Cardiac muscle cell (in vitro differentiated cells and primary cell): ENCODE results near the gene SLPI. TPM values are rescaled to one million over a fixed set of nuclear protein-coding genes. Genes with fewer than 3 reads are reported as not detected.

Source experiments
- DNase-seq, 2 donors: peaks; one replicate each; pipeline versions ENCODE4 v3.0.0 to v3.0.0-alpha.2; 2010 to 2017; ENCODE audit warnings: low read depth in 1 of 2, low spot score in 1 of 2
- H3K27ac ChIP-seq: fragments of 200-600 bp; sonication (generic); 2 replicates; pipeline ENCODE4 v1.5.1; 2016
- H3K27me3 ChIP-seq: fragments of 200-600 bp; sonication (generic); 2 replicates; pipeline ENCODE4 v1.6.0; 2016; ENCODE audit warnings: control low read depth
- H3K36me3 ChIP-seq: fragments of 200-600 bp; sonication (generic); 2 replicates; pipeline ENCODE4 v1.5.1; 2016; ENCODE audit warnings: control low read depth
- H3K4me1 ChIP-seq: fragments of 200-600 bp; sonication (generic); 2 replicates; pipeline ENCODE4 v1.8.1; 2017; ENCODE audit warnings: low read depth, mild to moderate bottlenecking, mixed run types
- H3K4me3 ChIP-seq: fragments of 200-600 bp; sonication (generic); 2 replicates; pipeline ENCODE4 v1.5.1; 2016; ENCODE audit warnings: mild to moderate bottlenecking
- H3K9me3 ChIP-seq: fragments of 200-600 bp; sonication (generic); 2 replicates; pipeline ENCODE4 v1.5.1; 2017; ENCODE audit warnings: low read depth, mild to moderate bottlenecking, control low read depth
- CTCF ChIP-seq: IDR thresholded peaks from 2 replicates; pipeline ENCODE4 v1.5.1; 2012; ENCODE audit warnings: low read depth, mild to moderate bottlenecking, low read length
- polyA plus RNA-seq: library from polyadenylated mRNA; unstranded; fragments of >200 nt; fragmentation: Nextera tagmentation; extraction: Ambion mirVana; gene quantifications from 2 replicates; pipeline ENCODE4 v1.2.1, GENCODE V29; 2016
- total RNA-seq: library from RNA; depleted of rRNA; stranded (reverse); fragments of >200 nt; gene quantifications from 2 replicates; pipeline ENCODE4 v1.2.3, GENCODE V29; 2016

SLPI gene, protein sequence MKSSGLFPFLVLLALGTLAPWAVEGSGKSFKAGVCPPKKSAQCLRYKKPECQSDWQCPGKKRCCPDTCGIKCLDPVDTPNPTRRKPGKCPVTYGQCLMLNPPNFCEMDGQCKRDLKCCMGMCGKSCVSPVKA
- total RNA-seq: not detected in 2 replicates
- polyA plus RNA-seq: 6.0 TPM in 1 of 2 replicates, not detected in the other

- peak in 1 of 2 donors; percentile 84 for DNase-seq
- Histone ChIP-seq H3K36me3 (no peaks in the 10 kb centered on the region), H3K4me1 (no peaks in the 10 kb centered on the region), H3K9me3 (no peaks in the 10 kb centered on the region), H3K4me3 (no peak within 1 kb of the TSS), H3K27me3 (no peaks in the 10 kb centered on the region), H3K27ac (no peak within 1 kb of the TSS)
- no peak for TF ChIP-seq CTCF
Observed at GRCh38 chr20:45254383-45255262, at the start of gene SLPI. TSS of gene SLPI (minus strand) at chr20:45254564. CDS start at chr20:45254543, 21 bp downstream.

GRCh38 chr20:45303586-45304463 is 49.5 kb upstream of the SLPI start:
- no peaks in the 10 kb centered on the region for H3K9me3 ChIP-seq
- no peak overlapping the region for H3K27ac ChIP-seq
- H3K4me3 ChIP-seq: no peak overlapping the region
- no peak for DNase-seq
- H3K27me3 ChIP-seq: peaks cover 16% of the 10 kb centered on the region
- no peaks in the 10 kb centered on the region for H3K36me3 ChIP-seq
- H3K4me1 ChIP-seq: no peaks in the 10 kb centered on the region
- TF ChIP-seq CTCF: no peak

DNA sequence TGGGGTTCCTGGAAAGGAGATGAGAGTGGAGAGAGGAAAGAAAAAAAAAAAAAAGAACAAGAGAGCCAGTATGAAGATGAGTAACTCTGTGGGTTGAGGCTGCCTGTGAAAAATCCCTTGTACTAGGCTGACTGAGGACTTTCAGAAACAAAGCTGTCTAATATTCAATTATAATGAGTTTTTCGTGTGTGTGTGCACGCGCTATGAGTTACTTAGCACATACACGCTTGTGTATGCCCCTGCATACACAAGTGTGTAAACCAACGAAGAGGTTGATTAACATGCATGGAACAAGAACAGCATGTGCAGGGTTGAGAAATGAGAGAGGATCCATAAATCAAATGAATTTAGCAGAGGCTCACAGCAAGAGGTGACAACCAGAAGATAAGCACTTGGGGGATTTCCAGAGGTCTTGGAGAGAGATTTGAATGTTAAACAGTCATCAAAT is 47.5 kb upstream of the SLPI start:
- H3K4me3 ChIP-seq: no peak overlapping the region
- no peak overlapping the region for H3K27ac ChIP-seq
- no peak for DNase-seq
- H3K4me1 ChIP-seq: no peaks in the 10 kb centered on the region
- H3K27me3 ChIP-seq: peaks cover 8% of the 10 kb centered on the region
- no peak for TF ChIP-seq CTCF
- H3K9me3 ChIP-seq: no peaks in the 10 kb centered on the region
- H3K36me3 ChIP-seq: no peaks in the 10 kb centered on the region

GRCh38 chr20:45300961-45301360 is 46.6 kb upstream of the SLPI start:
- H3K4me1 ChIP-seq: no peaks in the 10 kb centered on the region
- peak; percentile 37 to 61 for DNase-seq
- H3K27ac ChIP-seq: no peak overlapping the region
- no peaks in the 10 kb centered on the region for H3K9me3 ChIP-seq
- no peak overlapping the region for H3K4me3 ChIP-seq
- no peaks in the 10 kb centered on the region for H3K27me3 ChIP-seq
- H3K36me3 ChIP-seq: no peaks in the 10 kb centered on the region
- peak; percentile 56 for TF ChIP-seq CTCF

DNA sequence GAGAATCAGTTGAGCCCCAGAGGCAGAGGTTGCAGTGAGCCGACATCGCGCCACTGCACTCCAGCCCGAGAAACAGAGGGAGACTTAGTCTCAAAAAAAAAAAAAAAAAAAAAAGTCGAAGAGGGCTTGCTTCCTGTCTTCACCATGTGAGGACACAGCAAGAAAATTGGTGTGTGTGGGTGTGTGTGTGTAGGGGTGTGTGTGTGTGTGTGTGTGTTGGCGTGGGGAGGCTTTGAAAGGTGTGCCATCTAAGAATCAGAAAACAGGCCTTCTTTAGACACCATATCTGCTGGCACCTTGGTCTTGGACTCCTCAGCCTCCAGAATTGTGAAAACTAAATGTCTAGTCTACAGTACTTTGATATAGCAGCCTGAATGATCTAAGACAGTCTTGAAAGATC is 45.4 kb upstream of the SLPI start:
- no peaks in the 10 kb centered on the region for H3K4me1 ChIP-seq
- H3K9me3 ChIP-seq: no peaks in the 10 kb centered on the region
- no peak overlapping the region for H3K27ac ChIP-seq
- no peak for DNase-seq
- no peak for TF ChIP-seq CTCF
- H3K4me3 ChIP-seq: no peak overlapping the region
- no peaks in the 10 kb centered on the region for H3K27me3 ChIP-seq
- no peaks in the 10 kb centered on the region for H3K36me3 ChIP-seq
